GM12801 (cell line): ENCODE measurements around the gene MYRF.

ENCODE experiments used
- CTCF ChIP-seq: IDR thresholded peaks from one replicate; pipeline ENCODE4 v1.5.1; 2011; ENCODE audit warnings: control low read depth; ENCODE audit not compliant: insufficient read length; ENCODE audit errors: extremely low read depth

MYRF gene

DNA sequence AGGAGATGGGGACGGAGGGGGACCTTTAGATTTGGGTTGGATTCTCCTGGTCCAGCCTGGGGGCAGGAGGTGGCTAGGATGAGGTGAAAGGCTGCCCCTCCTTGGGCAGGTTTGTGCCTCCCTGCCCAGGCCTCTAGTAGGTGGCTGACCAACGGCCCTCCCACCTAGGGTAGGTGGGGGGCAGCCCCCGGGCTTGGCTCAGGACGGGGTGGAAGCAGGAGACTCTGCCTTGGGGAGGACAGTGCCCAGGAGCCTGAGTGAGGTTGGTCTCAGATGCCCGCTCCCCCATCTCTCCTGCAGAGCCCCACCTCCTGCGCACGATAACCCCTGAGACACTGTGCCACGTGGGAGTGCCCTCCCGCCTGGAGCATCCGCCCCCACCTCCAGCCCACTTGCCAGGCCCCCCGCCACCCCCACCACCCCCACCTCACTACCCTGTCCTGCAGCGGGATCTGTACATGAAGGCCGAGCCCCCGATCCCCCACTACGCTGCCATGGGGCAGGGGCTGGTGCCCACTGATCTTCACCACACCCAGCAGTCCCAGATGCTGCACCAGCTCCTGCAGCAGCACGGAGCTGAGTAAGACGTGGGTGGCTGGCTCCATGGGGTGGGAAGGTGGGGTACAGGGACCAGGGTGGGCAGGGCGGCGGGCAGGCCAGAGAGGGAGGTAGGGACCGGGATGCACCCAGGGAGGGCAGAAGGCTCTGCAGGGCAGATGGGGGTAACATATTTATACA is 17.7 kb downstream of the MYRF start:
- no peak for TF ChIP-seq CTCF

DNA sequence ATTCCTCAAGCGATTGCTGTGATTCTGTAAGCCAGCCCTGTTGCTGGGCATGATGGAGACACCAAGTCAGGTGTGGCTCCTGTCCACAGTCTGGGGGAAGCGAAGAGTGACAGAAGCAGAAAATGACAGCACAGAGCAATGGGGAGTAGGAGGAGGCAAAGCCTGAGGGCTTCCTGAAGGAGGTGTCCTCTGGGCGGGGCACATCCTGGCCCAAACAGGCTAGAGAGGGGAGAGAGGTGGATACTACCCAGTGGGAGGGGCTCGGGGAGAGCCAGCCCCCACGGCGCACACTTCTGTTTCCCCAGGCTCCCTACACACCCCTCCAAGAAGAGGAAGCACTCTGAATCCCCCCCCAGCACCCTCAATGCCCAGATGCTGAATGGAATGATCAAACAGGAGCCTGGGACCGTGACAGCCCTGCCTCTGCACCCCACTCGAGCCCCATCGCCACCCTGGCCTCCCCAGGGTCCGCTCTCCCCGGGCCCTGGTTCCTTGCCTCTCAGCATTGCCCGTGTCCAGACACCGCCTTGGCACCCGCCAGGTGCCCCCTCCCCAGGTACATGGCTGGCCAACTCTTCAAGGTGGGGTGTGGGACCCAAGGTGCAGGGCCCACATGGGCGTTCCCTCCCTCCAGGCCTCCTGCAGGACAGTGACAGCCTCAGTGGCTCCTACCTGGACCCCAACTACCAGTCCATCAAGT is 18.9 kb downstream of the MYRF start:
- TF ChIP-seq CTCF: no peak

GRCh38 chr11:61771985-61772455 is 19.6 kb downstream of the MYRF start:
- TF ChIP-seq CTCF: no peak

DNA sequence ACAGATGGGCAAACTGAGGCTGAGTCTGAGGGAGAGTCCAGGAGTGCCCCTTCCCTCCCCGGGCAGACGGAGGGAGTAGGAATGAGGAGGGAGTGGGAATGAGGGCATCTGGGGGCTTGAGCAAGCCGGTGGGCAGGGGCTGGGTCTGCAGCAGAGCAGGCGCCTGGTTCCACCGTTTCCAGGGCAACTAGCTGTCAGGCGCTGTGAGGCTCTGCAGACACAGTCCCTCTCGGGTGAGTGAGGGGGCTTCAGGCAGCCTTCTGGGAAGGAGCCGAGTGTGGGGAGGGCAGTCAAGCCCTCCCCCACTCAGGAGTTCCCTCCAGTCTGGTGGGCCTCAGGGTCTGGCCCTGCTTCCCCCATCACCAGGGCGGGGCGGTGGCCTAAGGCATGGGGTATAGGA is 20.9 kb downstream of the MYRF start:
- TF ChIP-seq CTCF: no peak

- TF ChIP-seq CTCF: no peak
Observed at GRCh38 chr11:61773809-61774208, 21.4 kb downstream of the MYRF start.

GRCh38 chr11:61774411-61774810 is 22.0 kb downstream of the MYRF start:
- TF ChIP-seq CTCF: no peak

DNA sequence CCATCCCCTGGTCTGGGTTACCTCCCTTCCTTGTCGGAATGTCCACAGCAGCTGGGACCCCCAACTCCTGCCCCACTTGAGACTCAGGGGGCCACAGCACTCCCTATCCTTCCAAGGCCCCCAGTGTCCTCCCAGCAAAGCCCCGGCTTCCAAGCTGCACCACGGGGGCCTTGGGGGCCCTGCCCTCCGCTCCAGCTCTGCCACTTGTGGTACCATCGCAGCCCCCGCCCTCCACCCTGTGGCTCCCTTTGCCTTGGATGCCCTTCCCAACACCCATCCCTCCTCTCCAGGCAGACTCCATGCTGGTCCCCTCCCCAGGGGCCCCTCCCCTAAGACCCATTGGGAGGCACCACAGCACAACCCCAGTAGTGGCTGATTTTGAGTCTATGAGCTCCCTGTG is 22.7 kb downstream of the MYRF start:
- no peak for TF ChIP-seq CTCF
